Karpas-422 (cell line): ENCODE measurements around the gene ACBD4. TPM values are rescaled to one million over a fixed set of nuclear protein-coding genes. Genes with fewer than 3 reads are reported as not detected.

Experiments
- DNase-seq: peaks from one replicate; pipeline ENCODE4 v3.0.0-alpha.2; 2015
- H2AFZ ChIP-seq: fragments of 200-600 bp; sonication (generic); 2 replicates; pipeline ENCODE4 v1.6.1; 2014; ENCODE audit warnings: antibody characterized with exemption, low read length, mixed read lengths
- H3K27ac ChIP-seq: fragments of 200-600 bp; sonication (generic); 2 replicates; pipeline ENCODE4 v1.5.1; 2014; ENCODE audit warnings: mild to moderate bottlenecking, low read length, moderate library complexity
- H3K27me3 ChIP-seq: fragments of 200-600 bp; sonication (generic); 2 replicates; pipeline ENCODE4 v1.6.1; 2014; ENCODE audit warnings: low read length, mixed read lengths
- H3K36me3 ChIP-seq: fragments of 200-600 bp; sonication (generic); 2 replicates; pipeline ENCODE4 v1.6.1; 2014; ENCODE audit warnings: low read length, mixed read lengths; ENCODE audit not compliant: insufficient read depth
- H3K4me1 ChIP-seq: fragments of 200-600 bp; sonication (generic); 2 replicates; pipeline ENCODE4 v1.6.1; 2014; ENCODE audit warnings: mild to moderate bottlenecking, low read length, mixed read lengths
- H3K4me2 ChIP-seq: fragments of 200-600 bp; sonication (generic); 2 replicates; pipeline ENCODE4 v1.6.1; 2014; ENCODE audit warnings: low read length, low read depth, mild to moderate bottlenecking; ENCODE audit not compliant: poor library complexity, severe bottlenecking
- H3K4me3 ChIP-seq: fragments of 200-600 bp; sonication (generic); 2 replicates; pipeline ENCODE4 v1.5.1; 2014; ENCODE audit warnings: mild to moderate bottlenecking, antibody characterized with exemption, low read length, mixed read lengths
- H3K79me2 ChIP-seq: fragments of 200-600 bp; sonication (generic); 2 replicates; pipeline ENCODE4 v1.6.1; 2014; ENCODE audit warnings: mild to moderate bottlenecking, low read length, mixed read lengths
- H3K9ac ChIP-seq: fragments of 200-600 bp; sonication (generic); 2 replicates; pipeline ENCODE4 v1.6.0; 2014; ENCODE audit warnings: low read length
- H3K9me2 ChIP-seq: fragments of 200-600 bp; sonication (generic), shearing (Covaris generic); replicated peaks from 2 replicates; pipeline ENCODE4 v1.6.0; 2014; ENCODE audit warnings: mild to moderate bottlenecking, low read length, moderate library complexity; ENCODE audit not compliant: insufficient read depth
- H3K9me3 ChIP-seq: fragments of 300-700, 200-600 bp; sonication (generic); 2 replicates; pipeline ENCODE4 v1.6.1; 2014; ENCODE audit warnings: low read length, mixed read lengths
- H4K20me1 ChIP-seq: fragments of 200-600 bp; sonication (generic); 2 replicates; pipeline ENCODE4 v1.6.1; 2014; ENCODE audit warnings: mild to moderate bottlenecking, antibody characterized with exemption, low read length, low read depth; ENCODE audit not compliant: insufficient read depth
- total RNA-seq: library from RNA; depleted of rRNA; stranded (reverse); fragments of >200 nt; shearing (Covaris generic); gene quantifications from 2 replicates; pipeline ENCODE4 v1.2.3, GENCODE V29; 2014; ENCODE audit warnings: low replicate concordance

The ACBD4 gene
- total RNA-seq, 1 experiment from 2014 or later = 13.4 TPM

GRCh38 chr17:45113424-45113754 is 22.1 kb upstream of the ACBD4 start:
- Histone ChIP-seq H3K9ac (no peak overlapping the region), H3K4me1 (peaks cover 9% of the 10 kb centered on the region), H3K36me3 (no peaks in the 10 kb centered on the region), H4K20me1 (peaks cover 11% of the 10 kb centered on the region; the same call in 1 of the 2 replicates), H3K79me2 (no peaks in the 10 kb centered on the region), H2AFZ (no peak overlapping the region), H3K27ac (no peak overlapping the region), H3K4me2 (no peak overlapping the region), H3K9me2 (no peaks in the 10 kb centered on the region), H3K9me3 (no peaks in the 10 kb centered on the region), H3K4me3 (no peak overlapping the region), H3K27me3 (no peaks in the 10 kb centered on the region)
- no peak for DNase-seq

GRCh38 chr17:45114117-45114932 is 21.2 kb upstream of the ACBD4 start:
- H3K4me3 ChIP-seq = no peak overlapping the region
- no peak overlapping the region for H3K9ac ChIP-seq
- no peak for DNase-seq
- H2AFZ ChIP-seq = no peak overlapping the region
- no peaks in the 10 kb centered on the region for H3K36me3 ChIP-seq
- peaks cover 9% of the 10 kb centered on the region for H3K4me1 ChIP-seq
- no peaks in the 10 kb centered on the region for H3K27me3 ChIP-seq
- no peak overlapping the region for H3K4me2 ChIP-seq
- H3K27ac ChIP-seq = no peak overlapping the region
- no peaks in the 10 kb centered on the region for H3K79me2 ChIP-seq
- H3K9me3 ChIP-seq = no peaks in the 10 kb centered on the region
- H3K9me2 ChIP-seq = no peaks in the 10 kb centered on the region
- H4K20me1 ChIP-seq = peaks cover 10% of the 10 kb centered on the region; the same call in 1 of the 2 replicates

GRCh38 chr17:45115015-45115625 is 20.4 kb upstream of the ACBD4 start:
- no peak for DNase-seq
- no peaks in the 10 kb centered on the region for H3K27me3 ChIP-seq
- H3K9me3 ChIP-seq = no peaks in the 10 kb centered on the region
- no peak overlapping the region for H2AFZ ChIP-seq
- no peak overlapping the region for H3K4me3 ChIP-seq
- no peaks in the 10 kb centered on the region for H3K9me2 ChIP-seq
- no peak overlapping the region for H3K4me2 ChIP-seq
- no peaks in the 10 kb centered on the region for H3K36me3 ChIP-seq
- peaks cover 10% of the 10 kb centered on the region; the same call in 1 of the 2 replicates for H4K20me1 ChIP-seq
- no peaks in the 10 kb centered on the region for H3K79me2 ChIP-seq
- H3K4me1 ChIP-seq = peaks cover 9% of the 10 kb centered on the region
- H3K9ac ChIP-seq = no peak overlapping the region
- H3K27ac ChIP-seq = no peak overlapping the region

GRCh38 chr17:45115871-45116270 is 19.6 kb upstream of the ACBD4 start:
- Histone ChIP-seq H2AFZ (no peak overlapping the region), H4K20me1 (peaks cover 5% of the 10 kb centered on the region; the same call in 1 of the 2 replicates), H3K4me1 (peaks cover 9% of the 10 kb centered on the region), H3K4me3 (no peak overlapping the region), H3K4me2 (no peak overlapping the region), H3K36me3 (no peaks in the 10 kb centered on the region), H3K9me3 (no peaks in the 10 kb centered on the region), H3K9me2 (no peaks in the 10 kb centered on the region), H3K27me3 (no peaks in the 10 kb centered on the region), H3K9ac (no peak overlapping the region), H3K79me2 (no peaks in the 10 kb centered on the region), H3K27ac (no peak overlapping the region)
- no peak for DNase-seq

GRCh38 chr17:45116434-45117016 is 19.0 kb upstream of the ACBD4 start:
- no peak overlapping the region for H3K27ac ChIP-seq
- H3K27me3 ChIP-seq = no peaks in the 10 kb centered on the region
- H3K4me3 ChIP-seq = no peak overlapping the region
- no peak overlapping the region for H3K4me2 ChIP-seq
- H3K9ac ChIP-seq = no peak overlapping the region
- no peaks in the 10 kb centered on the region for H3K79me2 ChIP-seq
- H3K36me3 ChIP-seq = no peaks in the 10 kb centered on the region
- no peaks in the 10 kb centered on the region for H3K9me3 ChIP-seq
- no peak for DNase-seq
- no peaks in the 10 kb centered on the region for H3K9me2 ChIP-seq
- 0 out of 2 replicates have a peak, but pooled peaks cover 2% of the 10 kb centered on the region for H4K20me1 ChIP-seq
- H2AFZ ChIP-seq = no peak overlapping the region
- H3K4me1 ChIP-seq = peaks cover 6% of the 10 kb centered on the region

- Histone ChIP-seq H3K27me3 (no peaks in the 10 kb centered on the region), H3K9me2 (no peaks in the 10 kb centered on the region), H4K20me1 (no peaks in the 10 kb centered on the region), H3K4me1 (no peaks in the 10 kb centered on the region), H3K36me3 (no peaks in the 10 kb centered on the region), H3K79me2 (no peaks in the 10 kb centered on the region), H3K27ac (no peak overlapping the region), H3K9me3 (no peaks in the 10 kb centered on the region), H3K9ac (no peak overlapping the region), H3K4me2 (no peak overlapping the region), H2AFZ (no peak overlapping the region), H3K4me3 (no peak overlapping the region)
- DNase-seq = no peak
Observed at GRCh38 chr17:45117334-45117733, 18.2 kb upstream of the ACBD4 start.

- Histone ChIP-seq H3K9me2 (no peaks in the 10 kb centered on the region), H3K27me3 (no peaks in the 10 kb centered on the region), H4K20me1 (no peaks in the 10 kb centered on the region), H3K9me3 (no peaks in the 10 kb centered on the region), H2AFZ (no peak overlapping the region), H3K79me2 (no peaks in the 10 kb centered on the region), H3K4me1 (no peaks in the 10 kb centered on the region), H3K4me2 (no peak overlapping the region), H3K4me3 (no peak overlapping the region), H3K27ac (no peak overlapping the region), H3K36me3 (no peaks in the 10 kb centered on the region), H3K9ac (no peak overlapping the region)
- no peak for DNase-seq
Observed at GRCh38 chr17:45117848-45118646, 17.4 kb upstream of the ACBD4 start.

GRCh38 chr17:45118691-45119090 is 16.8 kb upstream of the ACBD4 start:
- Histone ChIP-seq H3K27ac (no peak overlapping the region), H3K9me3 (no peaks in the 10 kb centered on the region), H3K9me2 (no peaks in the 10 kb centered on the region)

More at GRCh38 chr17:45118691-45119090, 16.8 kb upstream of the ACBD4 start:
- Histone ChIP-seq H3K4me1 (no peaks in the 10 kb centered on the region), H3K9ac (no peak overlapping the region), H3K4me2 (no peak overlapping the region), H3K4me3 (no peak overlapping the region), H2AFZ (no peak overlapping the region), H3K27me3 (no peaks in the 10 kb centered on the region), H3K36me3 (no peaks in the 10 kb centered on the region), H3K79me2 (no peaks in the 10 kb centered on the region), H4K20me1 (no peaks in the 10 kb centered on the region)
- no peak for DNase-seq
